Measurements from ENCODE around the gene FAM13A.
"Not testable (repeated sequence)": the region's sequence is repeated elsewhere in the genome, so short reads cannot be mapped to it uniquely, and the experiment has no call there.

FAM13A gene

GRCh38 chr4:88892646-88893045, 164.3 kb downstream of the FAM13A start:
- DNase-seq = no peak

GRCh38 chr4:88891636-88892035, 165.3 kb downstream of the FAM13A start:
- DNase-seq = no peak

GRCh38 chr4:88887409-88887808, 169.6 kb downstream of the FAM13A start:
- not testable (repeated sequence) for DNase-seq

- DNase-seq = no peak
These were observed 175.8 kb downstream of the FAM13A start for GRCh38 chr4:88881227-88881569.

- DNase-seq = no peak
These were observed 176.3 kb downstream of the FAM13A start for GRCh38 chr4:88880501-88881226.

GRCh38 chr4:88879991-88880390, 177.0 kb downstream of the FAM13A start:
- DNase-seq = no peak

GRCh38 chr4:88878642-88879041, 178.3 kb downstream of the FAM13A start:
- no peak for DNase-seq

GRCh38 chr4:88870428-88870827, 186.6 kb downstream of the FAM13A start:
- no peak for DNase-seq

- DNase-seq = no peak
These were observed 188.5 kb downstream of the FAM13A start for GRCh38 chr4:88868510-88868909.

- DNase-seq = no peak
These were observed 190.0 kb downstream of the FAM13A start for GRCh38 chr4:88866862-88867550.

GRCh38 chr4:88865466-88865865, 191.5 kb downstream of the FAM13A start:
- DNase-seq = no peak

- DNase-seq = no peak
These were observed 191.9 kb downstream of the FAM13A start for GRCh38 chr4:88865046-88865445.

- no peak for DNase-seq
These were observed 196.4 kb downstream of the FAM13A start for GRCh38 chr4:88860586-88860985.

GRCh38 chr4:88859191-88859812, 197.7 kb downstream of the FAM13A start:
- DNase-seq = no peak

GRCh38 chr4:88858752-88859151, 198.2 kb downstream of the FAM13A start:
- no peak for DNase-seq

GRCh38 chr4:88857588-88857987, 199.4 kb downstream of the FAM13A start:
- DNase-seq = no peak

GRCh38 chr4:88854481-88854880, 202.5 kb downstream of the FAM13A start:
- DNase-seq = no peak

- DNase-seq = not testable (repeated sequence)
These were observed 203.4 kb downstream of the FAM13A start for GRCh38 chr4:88853583-88853982.

- DNase-seq = no peak
These were observed 210.7 kb downstream of the FAM13A start for GRCh38 chr4:88846206-88846790.

- no peak for DNase-seq
These were observed 213.8 kb downstream of the FAM13A start for GRCh38 chr4:88843067-88843685.

- no peak for DNase-seq
These were observed 215.3 kb downstream of the FAM13A start for GRCh38 chr4:88841635-88842034.

GRCh38 chr4:88836216-88836615, 220.8 kb downstream of the FAM13A start:
- no peak for DNase-seq

GRCh38 chr4:88831031-88831430, 226.0 kb downstream of the FAM13A start:
- no peak for DNase-seq
